ENCODE results near the gene CDK5RAP3.

DNA sequence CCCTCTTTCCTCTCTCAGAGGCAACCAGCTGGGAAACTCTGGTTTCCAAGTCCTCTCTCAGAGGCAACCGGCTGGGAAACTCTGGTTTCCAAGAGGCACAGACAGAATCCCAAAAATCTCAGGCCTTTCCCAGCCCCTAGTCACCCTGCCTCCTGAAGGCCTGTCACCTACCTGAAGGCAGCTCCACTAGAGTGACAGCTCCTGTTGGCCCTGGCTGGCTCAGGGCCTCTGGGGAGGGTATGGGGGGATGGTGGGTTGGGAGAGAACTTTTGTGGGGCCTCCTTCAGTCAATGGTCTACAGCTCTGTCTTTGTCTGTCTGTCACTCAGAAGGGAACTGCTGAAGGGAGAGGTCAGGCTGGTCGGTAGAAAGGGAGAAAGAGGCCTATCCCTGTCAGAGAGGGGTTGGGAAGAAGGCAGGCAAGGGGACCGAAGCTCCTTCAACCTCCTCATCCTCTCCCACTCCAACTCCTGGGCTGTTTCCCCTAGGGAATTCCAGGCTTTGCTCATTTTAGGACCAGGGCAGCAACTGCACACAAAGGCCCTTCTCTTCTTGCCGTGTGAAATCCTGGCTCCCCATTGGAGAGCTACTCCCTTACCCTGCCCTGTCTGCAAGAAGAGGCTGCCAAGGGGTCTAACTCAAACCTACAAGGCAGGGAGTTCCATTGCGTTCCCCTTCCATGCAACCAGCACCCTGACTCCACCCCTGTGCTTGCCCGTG, 43.1 kb downstream of the CDK5RAP3 start:
- TF ChIP-seq NR1H2 (CRISPR knock-in tag; IDR thresholded peaks at IDR 0.05; ENCODE audit: borderline replicate concordance, low read depth) (no peak), STAT5B (CRISPR knock-in tag; IDR thresholded peaks at IDR 0.05) (no peak), CHD2 (IDR thresholded peaks at IDR 0.05; ENCODE audit: low read depth, low read length) (no peak), NFYB (CRISPR knock-in tag; IDR thresholded peaks at IDR 0.05) (no peak), CC2D1A (CRISPR knock-in tag; IDR thresholded peaks at IDR 0.05) (no peak), KDM2A (CRISPR knock-in tag; IDR thresholded peaks at IDR 0.05; ENCODE audit: borderline replicate concordance, low read depth) (no peak), CBFB (CRISPR knock-in tag; IDR thresholded peaks at IDR 0.05) (no peak), ZNF572 (CRISPR knock-in tag; IDR thresholded peaks at IDR 0.05) (no peak), EZH2 (conservative IDR thresholded peaks at IDR 0.05; ENCODE audit: low read depth, low read length) (no peak), SP1 (IDR thresholded peaks at IDR 0.05) (no peak), SP1 (CRISPR knock-in tag; IDR thresholded peaks at IDR 0.05) (no peak), NFE2L2 (IDR thresholded peaks at IDR 0.05; ENCODE audit: low read length) (no peak), ZNF644 (CRISPR knock-in tag; IDR thresholded peaks at IDR 0.05; ENCODE audit: low read depth) (no peak)
- TF ChIP-seq, protein P1, sequence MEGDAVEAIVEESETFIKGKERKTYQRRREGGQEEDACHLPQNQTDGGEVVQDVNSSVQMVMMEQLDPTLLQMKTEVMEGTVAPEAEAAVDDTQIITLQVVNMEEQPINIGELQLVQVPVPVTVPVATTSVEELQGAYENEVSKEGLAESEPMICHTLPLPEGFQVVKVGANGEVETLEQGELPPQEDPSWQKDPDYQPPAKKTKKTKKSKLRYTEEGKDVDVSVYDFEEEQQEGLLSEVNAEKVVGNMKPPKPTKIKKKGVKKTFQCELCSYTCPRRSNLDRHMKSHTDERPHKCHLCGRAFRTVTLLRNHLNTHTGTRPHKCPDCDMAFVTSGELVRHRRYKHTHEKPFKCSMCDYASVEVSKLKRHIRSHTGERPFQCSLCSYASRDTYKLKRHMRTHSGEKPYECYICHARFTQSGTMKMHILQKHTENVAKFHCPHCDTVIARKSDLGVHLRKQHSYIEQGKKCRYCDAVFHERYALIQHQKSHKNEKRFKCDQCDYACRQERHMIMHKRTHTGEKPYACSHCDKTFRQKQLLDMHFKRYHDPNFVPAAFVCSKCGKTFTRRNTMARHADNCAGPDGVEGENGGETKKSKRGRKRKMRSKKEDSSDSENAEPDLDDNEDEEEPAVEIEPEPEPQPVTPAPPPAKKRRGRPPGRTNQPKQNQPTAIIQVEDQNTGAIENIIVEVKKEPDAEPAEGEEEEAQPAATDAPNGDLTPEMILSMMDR (CRISPR knock-in tag; IDR thresholded peaks at IDR 0.05): no peak
